HG03066 (cell line): Measurements from ENCODE around the gene IFI27L1.
A peak's percentile ranks its signal among the peaks of the same experiment; 100 is the strongest.

Source experiments
- ATAC-seq: cut with Tn5 transposase; IDR thresholded peaks from one replicate; pipeline ENCODE4 v1.9.1; 2021; ENCODE audit warnings: low read depth; ENCODE audit not compliant: unreplicated experiment

IFI27L1 gene

GRCh38 chr14:94113490-94113889, 32.4 kb downstream of the IFI27L1 start:
- no peak for ATAC-seq

- ATAC-seq: no peak
Observed at GRCh38 chr14:94113908-94114588, 32.9 kb downstream of the IFI27L1 start.

- ATAC-seq: no peak
Observed at GRCh38 chr14:94114589-94115057, 33.5 kb downstream of the IFI27L1 start.

- ATAC-seq: no peak
Observed at GRCh38 chr14:94115058-94115591, 34.0 kb downstream of the IFI27L1 start.

- no peak for ATAC-seq
Observed at GRCh38 chr14:94115631-94116030, 34.5 kb downstream of the IFI27L1 start.

GRCh38 chr14:94116701-94117100, 35.6 kb downstream of the IFI27L1 start:
- no peak for ATAC-seq

- ATAC-seq: no peak
Observed at GRCh38 chr14:94117856-94118255, 36.7 kb downstream of the IFI27L1 start.

GRCh38 chr14:94119071-94119470, 38.0 kb downstream of the IFI27L1 start:
- no peak for ATAC-seq

- ATAC-seq: no peak
Observed at GRCh38 chr14:94120667-94121340, 39.7 kb downstream of the IFI27L1 start.

GRCh38 chr14:94121485-94121884, 40.4 kb downstream of the IFI27L1 start:
- no peak for ATAC-seq

GRCh38 chr14:94122438-94122837, 41.3 kb downstream of the IFI27L1 start:
- ATAC-seq: no peak

GRCh38 chr14:94123296-94123695, 42.2 kb downstream of the IFI27L1 start:
- ATAC-seq: no peak

- ATAC-seq: no peak
Observed at GRCh38 chr14:94123868-94124267, 42.8 kb downstream of the IFI27L1 start.

- ATAC-seq: no peak
Observed at GRCh38 chr14:94124582-94125377, 43.7 kb downstream of the IFI27L1 start.

GRCh38 chr14:94125659-94126418, 44.7 kb downstream of the IFI27L1 start:
- no peak for ATAC-seq

- no peak for ATAC-seq
Observed at GRCh38 chr14:94126419-94126677, 45.2 kb downstream of the IFI27L1 start.

- no peak for ATAC-seq
Observed at GRCh38 chr14:94126800-94127199, 45.7 kb downstream of the IFI27L1 start.

GRCh38 chr14:94127330-94127729, 46.2 kb downstream of the IFI27L1 start:
- no peak for ATAC-seq

- no peak for ATAC-seq
Observed at GRCh38 chr14:94128216-94128839, 47.2 kb downstream of the IFI27L1 start.

- peak; percentile 97 for ATAC-seq
Observed at GRCh38 chr14:94129111-94129757, 48.1 kb downstream of the IFI27L1 start, which contains the start of gene IFI27L2. Gene IFI27L2, minus strand, starts transcription at chr14:94129604. Its CDS starts 40 bp downstream, at chr14:94129564.
